ENCODE measurements around the gene RO60.

The RO60 gene

DNA sequence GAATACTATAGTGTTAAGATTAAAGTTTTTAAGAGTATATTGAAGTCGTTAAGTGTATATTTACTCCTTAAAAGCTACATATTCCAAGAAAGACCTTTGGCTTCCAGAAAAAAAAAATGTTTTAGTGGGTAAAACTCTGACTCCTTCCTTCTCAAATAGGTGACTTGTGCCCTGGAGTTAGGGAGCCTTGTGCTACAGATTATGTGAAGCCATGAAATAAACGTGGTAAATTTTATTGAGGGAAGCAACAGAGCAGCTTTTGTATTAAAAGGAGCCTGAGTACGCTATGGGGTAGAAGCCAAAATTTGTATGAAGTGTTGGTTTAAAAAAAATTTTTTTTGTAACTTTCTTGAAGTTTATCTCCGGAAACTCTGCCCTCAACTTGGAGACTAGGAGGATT, 994 bp downstream of the RO60 start:
- DNase-seq (ENCODE audit: low read depth in 2 of 3, low spot score in 1 of 3): no peak

DNA sequence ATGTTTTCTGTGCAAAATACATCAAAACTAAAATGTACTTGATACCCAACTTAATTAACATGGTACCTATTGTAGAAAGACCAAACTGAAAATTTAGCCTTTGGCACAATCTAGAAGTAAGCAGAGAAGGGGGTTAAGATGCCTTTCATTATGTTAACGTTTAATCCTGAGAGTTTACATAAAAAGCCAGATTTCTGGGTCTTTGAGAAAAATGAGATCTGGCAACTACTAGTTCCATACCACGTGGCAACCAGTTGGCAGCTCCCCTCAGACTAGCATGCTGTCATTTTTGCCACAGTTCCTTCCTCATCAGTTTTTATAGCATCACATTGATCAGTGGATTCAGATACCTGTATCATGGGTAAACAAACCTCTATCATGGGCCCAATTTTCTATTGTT, 1.5 kb downstream of the RO60 start:
- DNase-seq (ENCODE audit: low read depth in 2 of 3, low spot score in 1 of 3): no peak

DNA sequence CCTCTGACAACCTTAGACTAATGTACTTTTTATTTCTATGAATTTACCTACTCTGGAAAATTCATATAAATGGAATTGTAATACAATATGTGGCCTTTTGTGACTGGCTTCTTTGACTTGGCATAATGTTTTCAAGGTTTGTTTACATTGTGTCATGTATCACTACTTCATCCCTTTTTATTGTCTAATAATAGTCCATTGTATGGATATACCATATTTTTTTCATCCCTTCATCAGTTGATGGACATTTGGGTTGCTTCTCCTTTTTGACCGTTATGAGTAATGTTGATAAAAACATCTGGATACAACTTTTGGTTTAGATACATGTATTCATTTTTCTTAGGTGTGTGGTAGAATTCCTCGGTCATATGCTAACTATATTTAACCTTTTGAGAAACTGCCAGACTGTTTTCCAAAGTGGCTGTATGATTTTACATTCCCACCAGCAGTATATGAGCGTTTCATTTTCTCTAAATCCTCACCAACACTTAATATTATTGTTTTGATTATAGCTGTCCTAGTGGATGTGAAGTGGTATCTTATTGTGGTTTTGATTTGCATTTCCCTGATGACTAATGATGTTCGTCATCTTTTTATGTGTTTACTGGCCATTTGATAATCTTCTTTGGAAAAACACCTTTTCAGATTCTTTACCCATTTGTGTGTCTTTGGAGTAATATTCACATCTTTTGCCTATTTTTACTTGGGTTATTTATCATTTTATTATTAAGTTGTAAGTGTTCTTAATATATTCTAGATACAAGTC, 3.5 kb downstream of the RO60 start:
- no peak for DNase-seq (ENCODE audit: low read depth in 2 of 3, low spot score in 1 of 3)

DNA sequence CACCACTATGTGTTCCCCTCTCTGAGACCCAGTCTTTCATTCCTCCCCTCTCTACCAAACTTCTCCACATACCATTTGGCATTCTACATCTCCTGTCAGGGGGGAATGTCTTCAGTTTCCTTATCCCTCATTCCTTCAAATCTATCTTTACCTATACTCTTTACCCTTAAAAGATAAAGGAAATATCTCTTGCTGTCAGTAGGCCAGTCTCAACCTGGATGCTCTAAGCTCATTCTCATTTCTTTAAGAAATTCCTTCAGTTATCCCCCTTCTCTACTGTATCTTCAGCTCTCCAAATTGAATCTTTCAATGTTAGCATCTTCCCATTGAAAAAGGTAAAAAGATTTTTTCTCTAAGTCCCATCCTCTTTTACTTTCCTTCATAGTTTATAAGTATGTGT, 6.5 kb downstream of the RO60 start:
- no peak for DNase-seq (ENCODE audit: low read depth in 2 of 3, low spot score in 1 of 3)

DNA sequence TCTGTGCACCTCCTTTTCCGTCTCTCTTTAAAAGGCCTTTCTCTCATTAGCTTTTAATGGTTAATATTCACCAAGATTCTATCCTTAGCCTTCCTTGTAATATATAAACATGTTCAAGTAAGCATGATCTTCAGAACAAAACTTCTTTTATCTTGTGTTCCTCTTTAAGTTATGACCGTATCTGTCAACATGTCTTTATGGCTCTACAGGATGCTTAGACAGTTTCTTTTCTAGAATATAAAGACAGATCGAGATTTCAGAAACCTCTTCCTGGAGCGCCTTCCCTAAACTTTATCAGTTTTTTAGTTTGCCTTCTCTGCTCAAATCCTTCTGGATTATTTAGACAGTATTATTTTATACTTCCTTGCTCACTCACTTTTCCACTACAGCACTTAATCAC, 7.2 kb downstream of the RO60 start:
- DNase-seq (ENCODE audit: low read depth in 2 of 3, low spot score in 1 of 3): no peak

DNA sequence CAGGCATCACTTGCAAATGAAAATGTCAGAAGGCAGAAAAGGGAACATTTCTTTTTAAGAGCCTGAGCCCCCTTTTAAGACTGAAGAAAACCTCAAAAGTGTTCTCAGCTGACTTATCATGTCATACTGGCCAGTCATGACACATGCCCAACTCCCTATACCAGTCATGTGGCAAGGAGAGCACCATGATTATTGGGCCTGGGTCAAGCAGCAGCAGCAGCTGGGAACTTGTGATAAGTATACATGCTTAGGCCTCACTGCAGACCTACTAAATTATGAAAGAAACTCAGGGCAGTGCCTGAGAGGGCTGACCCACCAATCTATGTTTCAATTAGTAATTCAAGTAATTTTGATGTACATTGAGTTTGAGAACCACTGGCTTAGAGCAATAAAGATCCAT, 8.6 kb downstream of the RO60 start:
- no peak for DNase-seq (ENCODE audit: low read depth in 2 of 3, low spot score in 1 of 3)

DNA sequence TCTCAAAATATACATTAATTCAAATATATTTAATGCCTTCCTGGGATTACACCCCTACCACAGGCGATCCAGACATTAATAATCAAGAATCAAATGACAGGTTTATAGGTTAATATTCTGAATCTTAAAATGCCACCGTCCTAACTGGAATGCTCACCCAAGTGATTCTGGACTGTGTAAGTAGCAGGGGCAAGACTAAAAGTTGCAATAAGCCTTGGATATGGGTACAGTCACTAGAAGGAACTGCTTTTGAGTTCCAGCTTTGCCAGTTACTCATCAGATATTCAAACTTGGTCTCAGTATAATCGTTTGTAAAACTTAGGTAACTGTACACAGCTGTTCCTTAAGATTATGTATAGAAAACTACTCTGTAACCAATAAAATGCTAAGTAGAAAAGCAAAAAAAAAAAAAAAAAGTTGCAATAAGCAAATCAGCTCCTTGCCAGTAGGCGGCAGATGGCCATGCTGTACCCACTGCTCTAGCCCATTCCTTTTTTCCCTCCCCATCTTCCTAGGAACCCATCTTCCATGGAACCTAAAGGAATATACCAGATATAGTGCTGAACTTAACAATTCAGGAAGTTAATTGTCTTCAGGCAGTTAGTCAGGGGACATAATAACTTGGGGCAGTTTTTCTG, 10.5 kb downstream of the RO60 start:
- no peak for DNase-seq (ENCODE audit: low read depth in 2 of 3, low spot score in 1 of 3)

DNA sequence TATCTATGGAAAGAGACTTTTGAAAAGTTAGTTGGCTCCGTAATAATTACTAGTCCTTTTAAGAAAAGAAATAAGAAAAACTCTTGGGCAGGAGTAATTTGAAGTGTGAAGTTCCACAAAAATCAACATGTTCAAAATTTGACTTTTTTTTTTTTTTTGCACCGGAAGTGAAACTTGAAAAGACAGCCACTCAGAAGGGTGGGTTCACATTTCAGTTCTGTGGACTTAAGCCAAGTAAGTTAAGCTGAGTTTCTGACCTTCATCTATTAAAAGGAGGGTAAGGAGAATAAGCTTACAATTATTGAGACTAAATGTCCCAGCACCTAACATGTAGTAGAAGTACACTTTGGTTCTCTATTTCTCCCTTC, 11.0 kb downstream of the RO60 start:
- DNase-seq (ENCODE audit: low read depth in 2 of 3, low spot score in 1 of 3): no peak

DNA sequence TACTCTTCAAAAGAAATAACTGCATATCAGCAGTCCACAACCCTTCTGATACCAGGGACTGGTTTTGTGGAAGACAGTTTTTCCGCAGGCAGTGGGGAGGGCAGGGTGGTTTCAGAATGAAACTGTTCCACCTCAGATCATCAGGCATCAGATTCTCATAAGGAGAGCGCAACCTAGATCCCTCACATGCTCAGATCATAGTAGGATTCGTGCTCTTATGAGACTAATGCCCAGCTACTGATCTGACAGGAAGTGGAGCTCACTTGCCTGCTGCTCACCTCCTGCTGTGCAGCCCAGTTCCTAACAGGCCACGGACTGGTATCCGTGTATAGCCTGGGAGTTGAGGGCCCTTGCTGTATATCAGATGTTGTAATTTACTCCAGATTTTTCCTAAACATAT, 11.5 kb downstream of the RO60 start:
- DNase-seq (ENCODE audit: low read depth in 2 of 3, low spot score in 1 of 3): peak in 1 of 3 donors; percentile 23

DNA sequence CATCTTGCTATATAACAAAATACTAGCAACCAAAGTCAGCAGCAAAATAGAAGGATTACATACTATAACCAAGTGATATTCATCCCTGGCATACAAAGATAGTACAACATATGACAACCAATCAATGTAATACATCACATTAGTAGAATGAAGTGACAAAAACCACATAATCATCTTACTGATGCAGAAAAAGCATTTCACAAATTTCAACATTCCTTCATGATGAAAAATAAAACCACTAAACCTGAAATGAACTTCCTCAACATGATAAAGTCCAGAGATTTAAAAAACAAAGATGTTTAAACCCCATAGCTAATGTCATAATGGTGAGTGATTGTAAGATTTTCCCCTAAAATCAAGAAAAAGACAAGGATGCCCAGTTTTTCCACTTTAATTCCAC, 18.6 kb downstream of the RO60 start:
- no peak for DNase-seq (ENCODE audit: low read depth in 2 of 3, low spot score in 1 of 3)

DNA sequence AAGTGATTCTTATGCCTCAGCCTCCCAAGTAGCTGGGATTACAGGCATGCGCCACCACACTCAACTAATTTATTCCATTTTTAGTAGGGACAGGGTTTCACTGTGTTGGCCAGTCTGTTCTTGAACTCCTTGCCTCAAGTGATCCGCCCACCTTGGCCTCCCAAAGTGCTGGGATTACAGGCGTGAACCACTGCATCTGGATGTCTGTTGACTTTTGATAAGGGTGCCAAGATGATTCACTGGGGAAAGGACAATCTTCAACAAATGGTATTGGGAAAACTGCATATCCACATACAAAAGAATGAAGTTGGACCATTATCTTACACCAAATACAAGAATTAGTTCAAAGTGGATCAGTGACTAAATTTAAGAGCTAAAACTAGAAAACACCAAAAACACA, 19.8 kb downstream of the RO60 start:
- DNase-seq (ENCODE audit: low read depth in 2 of 3, low spot score in 1 of 3): no peak

DNA sequence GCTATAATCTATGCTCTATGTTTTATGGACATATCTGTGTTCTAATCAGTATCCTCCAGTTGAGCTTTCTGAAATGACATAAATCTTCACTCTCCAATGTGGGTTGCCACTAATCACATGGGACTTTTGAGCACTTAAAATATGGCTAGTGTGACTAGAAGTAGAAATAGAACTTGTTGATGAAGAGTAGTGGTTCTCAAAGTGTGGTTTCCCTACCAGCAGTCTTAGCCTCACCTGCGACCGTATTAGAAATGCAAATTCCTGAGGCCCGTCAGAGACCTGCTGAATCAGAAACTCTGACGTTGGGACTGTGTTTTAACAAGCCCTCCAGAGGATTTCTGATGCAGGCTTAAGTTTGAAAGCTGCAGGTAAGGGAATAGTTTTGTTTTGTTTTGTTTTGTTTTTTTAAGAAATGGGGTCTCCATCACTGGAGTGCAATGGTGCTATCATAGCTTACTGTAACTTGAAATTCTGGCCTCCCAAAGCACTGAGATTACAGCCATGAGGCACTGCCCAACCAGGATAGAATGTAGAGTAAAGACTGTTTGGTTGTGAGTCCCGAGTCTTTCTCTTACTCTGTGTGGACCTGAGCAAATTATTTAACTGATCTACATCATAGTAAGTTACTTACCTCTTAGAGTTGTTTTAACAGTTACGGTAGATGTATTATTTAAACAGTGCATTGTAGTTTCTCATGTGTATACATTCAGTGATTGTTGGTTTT, 24.1 kb downstream of the RO60 start:
- DNase-seq (ENCODE audit: low read depth in 2 of 3, low spot score in 1 of 3): no peak

DNA sequence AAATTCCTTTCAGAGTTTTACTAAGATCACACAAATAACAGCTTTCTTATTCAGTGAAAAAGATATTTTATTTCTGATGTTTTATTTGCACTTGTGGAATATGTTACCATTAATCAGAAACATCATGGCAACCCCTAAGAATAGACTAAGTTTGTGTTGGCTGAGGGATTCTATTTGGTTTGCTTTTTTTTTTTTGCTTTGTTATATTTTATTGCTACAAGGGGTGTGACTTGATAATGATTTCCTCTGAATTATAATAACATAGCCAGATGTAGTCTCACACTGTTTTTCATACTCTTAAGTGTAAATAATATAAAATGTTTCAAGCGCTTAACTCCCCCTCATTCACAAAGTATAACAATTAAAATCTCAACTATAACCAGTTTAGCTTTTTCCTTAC, 25.9 kb downstream of the RO60 start:
- DNase-seq (ENCODE audit: low read depth in 2 of 3, low spot score in 1 of 3): no peak

DNA sequence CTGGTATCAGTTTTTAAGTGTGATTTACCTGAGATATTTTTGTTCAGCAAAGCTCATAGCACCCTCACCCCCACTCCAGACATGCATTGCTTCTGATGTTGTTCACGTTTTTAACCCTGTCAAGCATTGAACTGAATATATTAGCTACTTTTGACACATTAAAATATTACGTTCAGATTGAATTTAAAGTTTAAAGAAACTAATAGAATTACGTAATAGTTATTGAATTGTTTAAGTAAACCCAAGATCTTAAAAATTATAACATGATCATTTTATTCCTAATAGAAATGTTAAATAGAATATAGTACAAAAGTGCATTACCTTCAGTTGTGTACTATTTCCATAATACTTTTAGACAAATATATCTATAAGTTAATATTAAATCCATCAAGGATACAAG, 26.9 kb downstream of the RO60 start:
- DNase-seq (ENCODE audit: low read depth in 2 of 3, low spot score in 1 of 3): no peak

DNA sequence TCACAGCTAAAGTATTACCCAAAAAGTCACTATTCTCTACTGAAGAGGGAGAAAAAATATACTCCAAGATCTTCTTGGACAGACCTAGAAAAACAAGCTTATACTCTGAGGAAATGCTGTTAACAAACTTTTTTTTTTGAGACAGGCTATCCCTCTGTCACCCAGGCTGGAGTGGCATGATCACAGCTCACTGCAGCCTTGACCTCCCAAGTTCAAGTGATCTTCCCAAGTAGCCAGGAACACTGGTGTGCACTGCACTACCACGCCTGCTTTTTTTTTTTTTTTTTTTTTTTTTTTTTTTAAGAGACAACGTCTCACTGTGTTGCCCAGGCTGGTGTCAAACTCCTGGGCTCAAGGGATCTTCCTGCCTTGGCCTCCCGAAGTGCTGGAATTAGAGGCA, 28.5 kb downstream of the RO60 start:
- DNase-seq (ENCODE audit: low read depth in 2 of 3, low spot score in 1 of 3): no peak

DNA sequence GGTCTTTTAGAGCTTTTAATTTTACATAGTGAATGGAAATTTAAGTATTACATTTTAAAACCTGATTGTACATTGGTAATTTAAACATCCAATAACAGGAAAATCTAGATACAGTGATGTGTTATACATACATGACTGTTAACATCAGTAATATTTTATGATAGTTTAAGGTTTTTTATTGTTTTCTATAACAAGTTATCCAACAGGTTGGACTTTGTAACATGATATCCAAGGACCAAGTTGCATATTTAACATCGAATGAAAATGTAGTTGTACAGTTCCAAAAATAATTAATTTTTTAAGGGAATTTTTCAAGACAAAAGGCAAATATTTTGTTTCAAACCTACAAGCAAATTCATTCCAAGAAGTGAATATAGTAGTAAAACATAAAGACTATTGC, 31.5 kb downstream of the RO60 start:
- no peak for DNase-seq (ENCODE audit: low read depth in 2 of 3, low spot score in 1 of 3)

DNA sequence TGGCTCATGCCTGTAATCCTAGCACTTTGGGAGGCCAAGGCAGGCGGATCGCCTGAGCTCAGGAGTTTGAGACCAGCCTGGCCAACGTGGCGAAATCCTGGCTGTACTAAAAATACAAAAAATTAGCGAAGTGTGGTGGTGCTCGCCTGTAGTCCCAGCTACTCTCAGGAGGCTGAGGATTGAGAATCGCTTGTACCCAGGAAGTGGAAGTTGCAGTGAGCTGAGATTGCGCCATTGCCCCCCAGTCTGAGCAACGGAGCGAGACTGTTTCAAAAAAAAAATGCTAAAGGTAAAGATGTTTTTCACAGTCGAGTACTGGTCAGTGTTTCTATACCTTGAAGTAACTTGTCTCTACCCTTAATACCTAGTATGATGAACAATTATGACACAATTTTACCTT, 34.7 kb downstream of the RO60 start:
- DNase-seq (ENCODE audit: low read depth in 2 of 3, low spot score in 1 of 3): no peak

DNA sequence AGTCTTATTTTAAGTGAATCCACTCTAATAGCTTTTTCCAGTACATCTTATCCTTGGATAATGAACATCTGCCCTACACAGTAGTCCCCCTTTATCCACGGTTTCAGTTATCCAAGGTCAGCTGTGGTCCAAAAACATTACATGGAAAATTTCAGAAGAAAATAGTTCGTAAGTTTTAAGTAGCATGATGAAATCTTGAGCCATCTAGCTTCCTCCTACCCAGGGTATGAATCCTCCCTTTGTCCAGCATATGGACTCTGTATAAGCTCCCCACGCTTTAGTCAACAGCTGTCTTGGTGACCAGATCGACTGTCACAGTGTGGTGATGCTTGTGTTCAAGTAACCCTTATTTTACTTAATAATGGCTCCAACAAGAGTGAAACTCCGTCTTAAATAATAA, 43.2 kb downstream of the RO60 start:
- no peak for DNase-seq (ENCODE audit: low read depth in 2 of 3, low spot score in 1 of 3)

DNA sequence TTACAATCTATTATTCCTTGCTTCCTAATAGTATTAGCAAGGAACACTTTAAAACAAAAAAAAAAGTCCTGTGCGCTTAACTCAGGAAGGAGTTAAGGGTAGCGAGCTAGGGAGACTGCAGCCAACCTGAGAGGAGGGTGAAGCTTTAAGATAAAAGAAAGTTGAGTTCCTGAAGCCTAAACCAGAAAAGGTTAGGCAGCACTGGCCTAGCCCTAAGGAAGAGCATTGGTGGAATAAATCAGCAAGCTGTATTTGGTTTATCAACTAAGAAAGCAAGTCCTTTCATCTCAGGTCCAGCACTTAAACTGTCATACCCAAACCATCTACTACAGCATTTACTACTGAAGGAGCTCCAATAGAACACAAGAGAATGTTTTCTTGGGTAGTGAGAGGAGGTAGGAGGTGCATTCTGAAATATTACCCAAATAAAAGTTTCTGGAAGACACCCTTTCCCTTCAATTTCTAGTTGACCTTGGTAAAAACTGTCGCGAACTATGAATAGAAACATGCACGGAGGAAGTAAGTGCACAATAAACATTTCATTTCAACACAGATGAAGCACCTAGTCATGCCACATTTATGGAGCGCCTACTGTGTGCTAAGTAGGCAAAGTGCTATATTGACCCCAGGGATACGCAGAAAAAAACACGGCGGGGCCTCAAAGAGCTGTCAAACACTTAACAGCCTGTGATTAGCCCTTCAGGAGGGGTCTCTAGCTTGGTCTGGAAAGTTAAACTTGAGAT, 44.5 kb downstream of the RO60 start:
- no peak for DNase-seq (ENCODE audit: low read depth in 2 of 3, low spot score in 1 of 3)

DNA sequence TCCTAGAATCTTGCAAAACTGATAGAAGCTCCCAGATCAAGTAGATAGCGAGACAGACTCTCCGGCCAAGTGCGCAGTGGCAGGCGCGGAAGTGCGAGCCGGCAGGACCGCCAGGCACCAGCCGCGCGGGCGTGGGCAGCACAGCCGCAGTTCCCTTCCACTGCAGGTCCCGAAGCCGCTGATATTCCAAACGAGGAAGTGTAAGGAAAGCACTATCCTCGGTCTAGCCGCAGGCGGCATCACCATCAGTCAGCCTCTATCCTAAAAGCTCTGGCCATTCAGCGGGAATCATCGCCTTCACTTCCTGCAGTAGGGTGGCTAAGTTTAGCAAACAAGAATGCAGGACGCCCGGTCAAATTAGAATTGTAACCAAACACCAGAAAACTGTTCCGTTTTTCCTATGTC, 45.1 kb downstream of the RO60 start:
- DNase-seq (ENCODE audit: low read depth in 2 of 3, low spot score in 1 of 3): no peak

DNA sequence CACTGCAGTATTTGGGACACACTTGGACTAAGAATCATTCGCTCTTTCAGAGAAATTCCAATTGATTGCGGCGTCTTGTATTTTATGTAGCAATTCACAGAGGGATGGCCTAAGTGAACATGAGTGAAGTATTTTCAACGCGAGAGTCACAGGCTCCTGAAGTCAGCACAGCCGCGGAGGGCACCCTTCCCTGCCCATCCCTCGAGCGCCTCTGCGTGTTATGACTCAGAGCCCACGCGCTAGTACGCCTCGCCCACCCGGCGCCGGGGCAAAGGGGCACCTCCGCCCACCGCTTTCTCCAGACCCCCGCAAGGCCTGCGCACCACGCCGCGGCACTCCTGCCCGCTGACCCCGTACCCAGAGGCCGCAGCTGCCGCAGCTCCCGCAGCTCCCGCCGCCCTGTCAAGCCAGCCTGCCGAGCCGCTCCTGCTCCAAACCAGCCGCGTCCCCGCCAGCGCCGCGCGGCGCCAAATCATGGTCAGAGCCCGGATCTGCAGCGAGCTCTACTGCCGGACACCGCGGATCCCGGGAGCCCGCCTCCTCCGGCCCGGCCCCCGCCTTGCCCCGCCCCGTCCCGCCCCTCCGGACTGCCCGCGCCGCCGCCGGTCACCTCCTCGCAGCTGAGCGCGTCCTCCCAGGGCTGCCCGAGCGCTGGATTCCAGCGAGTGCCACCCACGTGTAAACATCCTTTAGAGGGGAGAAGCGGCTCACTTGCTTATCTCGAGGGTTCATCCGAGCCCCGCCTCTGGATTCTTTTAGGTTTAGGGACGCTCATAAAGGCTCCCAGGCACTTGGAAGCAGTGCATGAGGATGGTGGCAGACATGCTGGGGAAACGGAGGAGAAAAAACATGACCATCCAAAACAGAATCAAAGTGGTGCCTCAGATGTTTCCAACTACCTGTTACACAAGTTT, 45.8 kb downstream of the RO60 start, which contains the start of gene GLRX2:
TSS of gene GLRX2 (minus strand) at position 508 of the 914 bp plus-strand sequence. CDS start at position 476, 32 bp downstream.
- peak; percentile 28 to 62 (median 35) for DNase-seq (ENCODE audit: low read depth in 2 of 3, low spot score in 1 of 3)
